Aortic smooth muscle cell (primary cell): Measurements from ENCODE around the gene VAMP2. TPM values are rescaled to one million over a fixed set of nuclear protein-coding genes. Genes with fewer than 3 reads are reported as not detected.

Source experiments
- total RNA-seq: library from RNA; depleted of rRNA; stranded (reverse); fragments of >200 nt; gene quantifications from 2 replicates; pipeline ENCODE4 v1.2.3, GENCODE V29; 2014

The VAMP2 gene, protein sequence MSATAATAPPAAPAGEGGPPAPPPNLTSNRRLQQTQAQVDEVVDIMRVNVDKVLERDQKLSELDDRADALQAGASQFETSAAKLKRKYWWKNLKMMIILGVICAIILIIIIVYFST
- total RNA-seq: 7.1 and 10.4 TPM in 2 replicates

DNA sequence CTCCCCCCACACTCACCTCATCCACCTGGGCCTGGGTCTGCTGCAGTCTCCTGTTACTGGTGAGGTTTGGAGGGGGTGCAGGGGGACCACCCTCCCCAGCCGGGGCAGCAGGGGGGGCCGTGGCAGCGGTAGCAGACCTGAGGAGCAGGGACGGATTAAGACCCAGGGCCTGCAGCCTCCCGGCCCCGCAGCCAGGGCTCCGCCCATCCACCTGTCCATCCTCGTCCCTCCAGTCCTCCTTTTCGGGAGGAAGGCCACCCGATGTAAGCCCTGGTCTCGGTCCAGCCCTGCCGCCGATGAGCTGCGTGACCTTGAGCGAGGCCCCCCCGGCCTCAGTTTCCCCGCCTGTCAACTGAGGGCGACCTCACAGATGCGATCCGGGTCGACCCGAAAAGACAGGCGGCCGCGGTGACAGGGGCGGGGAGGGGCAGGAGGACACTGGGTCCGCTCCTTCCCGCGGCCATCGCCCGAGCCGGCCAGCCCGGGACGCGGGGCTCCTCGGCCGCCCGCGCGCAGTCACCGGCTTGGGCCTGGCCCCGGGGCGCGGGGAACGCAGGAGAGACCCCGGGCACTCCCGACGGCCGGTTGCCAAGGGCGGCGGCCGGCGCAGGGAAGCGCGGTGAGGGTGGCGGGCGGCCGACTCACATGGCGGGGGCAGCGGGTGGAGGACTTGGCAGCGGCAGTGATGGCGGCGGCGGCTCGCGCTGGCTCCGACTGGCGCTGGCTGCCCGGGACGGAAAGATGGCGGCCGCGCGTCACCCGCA, at the start of gene VAMP2:
TSS of gene VAMP2 (minus strand) at position 716 of the 764 bp plus-strand sequence. CDS start at position 647, 69 bp downstream.

DNA sequence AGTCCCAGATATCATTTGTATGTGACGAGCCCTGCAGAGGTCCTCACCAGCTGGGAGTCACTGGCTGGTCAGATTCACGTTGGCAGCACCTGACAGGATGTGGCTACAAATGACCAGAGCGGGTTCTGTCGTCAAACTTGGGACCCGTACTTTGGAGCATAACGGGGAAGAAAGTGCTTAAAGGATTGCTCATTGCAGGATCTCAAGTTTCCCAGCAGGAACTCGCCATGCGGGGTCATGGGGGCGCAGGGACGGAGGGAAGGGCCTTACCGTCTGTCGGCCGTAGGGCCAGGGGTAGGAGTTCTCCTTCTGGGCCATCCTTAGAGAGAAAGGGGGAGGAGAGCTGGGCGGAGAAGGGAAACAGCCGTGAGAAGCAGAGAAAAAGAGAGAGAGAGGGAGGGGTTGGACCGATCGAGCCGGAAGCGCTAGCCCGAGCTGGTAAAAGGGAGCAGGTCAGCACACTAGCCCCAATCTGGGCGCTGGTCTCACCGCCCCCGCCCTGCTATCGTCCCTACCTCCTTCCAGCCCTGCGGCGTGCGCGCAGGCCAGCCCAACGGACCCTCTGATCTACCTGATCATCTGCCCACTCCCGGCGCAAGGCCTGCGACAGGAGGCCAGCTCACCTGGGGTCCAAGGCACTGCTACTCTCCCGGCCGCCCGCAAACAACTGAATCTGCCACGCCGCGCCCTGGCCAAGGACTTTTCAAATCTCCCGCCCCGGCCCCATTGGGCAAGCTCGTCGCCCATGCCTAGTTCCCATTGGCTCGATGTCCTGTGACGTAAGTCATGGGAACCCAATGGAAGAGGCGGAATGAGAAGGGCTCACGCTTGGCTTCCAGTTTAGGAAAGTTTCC, 47.4 kb upstream of the VAMP2 start, which contains the start of gene AURKB:
TSS of gene AURKB (minus strand) at position 669 of the 854 bp plus-strand sequence. CDS start at position 318, 351 bp downstream.

DNA sequence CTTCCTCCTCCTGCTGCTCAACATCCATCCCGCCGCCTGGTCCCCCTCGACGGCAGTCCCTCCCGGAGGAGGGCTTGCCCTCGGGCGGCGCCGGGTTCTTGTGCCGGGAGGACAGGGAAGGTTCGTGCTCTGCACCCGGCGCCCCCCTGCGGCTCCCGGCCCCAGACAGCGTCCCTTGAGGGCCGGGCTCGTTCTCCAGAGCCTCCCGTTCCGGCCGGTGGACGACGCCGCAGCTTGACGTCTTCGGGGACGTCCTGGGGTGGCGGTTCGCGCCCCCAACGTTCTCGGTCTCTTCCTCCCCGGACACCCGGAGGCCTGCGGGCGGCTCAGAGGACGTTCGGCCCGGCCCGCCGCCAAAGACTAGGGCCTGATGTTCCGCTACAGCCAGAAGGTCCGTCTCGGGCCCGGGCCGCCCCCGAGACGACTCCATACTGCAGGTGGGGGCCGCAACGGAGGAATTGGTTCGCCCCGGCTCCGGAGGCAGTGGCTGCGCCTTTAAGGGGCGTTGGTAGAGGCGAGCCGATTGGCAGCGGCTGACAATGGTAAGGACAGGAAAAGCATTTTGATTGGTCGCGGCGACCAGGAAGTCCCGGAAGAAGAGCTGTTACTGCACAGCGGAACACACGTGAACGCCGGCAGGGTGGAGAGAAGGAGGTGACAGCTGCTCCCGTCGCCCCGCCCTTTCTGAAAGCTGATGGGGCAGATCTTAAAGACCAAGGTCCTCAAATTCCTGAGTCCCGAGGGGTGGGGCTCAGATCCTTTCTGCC, 27.1 kb upstream of the VAMP2 start, which contains the start of gene BORCS6:
TSS of gene BORCS6 (minus strand) at position 470 of the 767 bp plus-strand sequence. CDS start at position 430, 40 bp downstream.

DNA sequence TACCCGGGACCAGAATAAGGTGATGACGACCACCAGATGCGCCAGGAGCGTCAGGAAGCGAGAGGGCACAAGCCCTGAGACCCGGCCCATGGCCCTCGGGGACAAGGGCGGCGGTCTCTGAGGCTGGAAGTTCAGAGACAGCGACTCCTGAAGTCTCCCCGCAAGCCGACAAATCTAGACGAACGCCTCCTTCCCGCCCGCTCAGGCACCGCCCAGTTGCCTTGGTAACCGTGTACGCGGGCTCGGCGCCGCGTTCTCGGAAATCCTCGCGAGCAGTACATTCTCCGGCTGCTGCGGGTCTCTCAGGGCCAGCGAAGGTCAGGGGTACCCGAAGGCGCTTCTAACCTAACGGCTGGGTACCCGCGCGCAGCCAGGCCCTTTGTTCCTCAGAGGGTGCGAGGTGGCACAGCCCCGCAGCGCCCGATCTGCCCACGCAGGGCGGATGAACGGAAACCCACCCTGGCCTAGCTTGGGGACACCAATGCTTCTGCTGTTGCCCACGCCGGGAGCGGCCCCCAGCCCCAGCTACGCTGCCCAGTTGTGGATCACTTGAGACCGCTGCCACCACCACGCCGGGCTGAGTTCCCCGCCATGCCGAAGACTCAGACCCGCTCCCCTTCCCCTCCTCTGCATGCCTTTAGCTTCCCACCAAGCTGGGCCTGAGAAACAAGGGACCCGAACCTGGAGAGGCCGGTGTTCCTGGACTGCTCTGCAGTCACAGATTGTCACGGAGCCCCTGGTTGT, 13.6 kb upstream of the VAMP2 start, which contains the start of gene TMEM107:
TSS of gene TMEM107 (minus strand) at position 184 of the 744 bp plus-strand sequence. CDS start at position 90, 94 bp downstream.

DNA sequence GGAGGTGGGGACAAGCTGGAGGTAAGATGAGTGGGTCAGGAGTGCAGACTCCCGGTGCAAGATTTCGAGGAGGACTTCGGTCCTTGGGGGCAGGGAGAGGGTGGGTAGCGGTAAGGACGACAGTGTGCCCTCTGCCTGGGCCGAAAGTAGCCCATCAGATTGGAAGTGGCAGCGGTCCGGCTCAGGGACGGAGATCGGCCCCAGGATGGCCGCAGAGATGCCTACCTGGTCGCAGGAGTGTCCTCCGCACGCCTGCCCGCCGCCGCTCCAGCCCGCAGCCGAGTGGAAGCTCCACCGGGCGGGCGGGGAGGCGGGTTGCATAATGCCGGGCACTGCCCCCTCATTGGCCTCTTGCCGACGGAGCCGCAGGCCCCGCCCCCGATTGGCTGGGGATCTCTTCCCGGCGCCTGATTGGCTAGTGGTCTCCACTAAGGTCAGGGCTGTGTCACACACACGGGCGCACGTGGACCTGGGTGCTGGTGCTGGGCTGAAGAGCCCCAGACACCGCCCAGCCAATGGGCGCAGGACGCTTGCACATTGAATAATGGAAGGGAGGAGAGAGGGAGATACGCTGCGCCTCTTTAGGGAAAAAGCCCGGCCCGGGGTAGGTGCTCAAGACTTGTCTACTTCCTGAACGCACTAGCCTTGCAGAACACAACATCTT, 10.5 kb downstream of the VAMP2 start, which contains the start of gene PER1:
TSS of gene PER1 (minus strand) at position 293 of the 664 bp plus-strand sequence. CDS start 1,698 bp downstream, outside the sequence.

DNA sequence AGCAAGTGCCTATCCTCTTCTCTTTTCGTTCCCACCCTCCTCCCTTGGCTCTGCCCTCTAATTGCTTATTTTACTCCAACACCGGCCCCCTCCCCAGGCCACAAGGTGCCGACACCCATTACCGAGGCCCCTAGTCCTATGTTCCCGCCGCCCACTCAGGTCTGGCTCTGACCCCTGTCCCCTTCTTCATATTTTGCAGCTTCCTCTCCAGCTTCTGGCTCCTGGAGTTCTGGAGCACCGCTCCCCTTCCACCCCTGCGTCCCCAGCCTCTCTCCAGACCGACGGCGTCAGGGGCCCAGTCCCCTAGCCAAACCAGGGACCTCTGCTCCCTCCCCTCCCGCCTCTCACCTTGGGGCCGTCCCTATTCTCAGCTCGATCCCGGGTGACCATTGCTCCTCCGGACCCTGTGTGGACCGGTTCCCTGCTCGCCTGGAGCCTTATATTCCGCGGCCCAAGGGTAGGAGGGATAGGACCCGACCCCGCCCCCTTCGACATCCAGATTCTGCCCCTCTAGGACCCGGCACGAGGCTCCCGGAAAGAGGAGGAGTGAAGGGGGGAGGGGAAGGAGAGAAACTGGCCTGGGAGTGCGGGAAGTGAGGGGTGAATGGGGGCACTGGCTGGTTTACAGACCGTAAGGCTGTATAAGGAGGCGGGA, 38.9 kb downstream of the VAMP2 start, which contains the start of gene HES7:
TSS of gene HES7 (minus strand) at position 412 of the 655 bp plus-strand sequence. CDS start at position 390, 22 bp downstream.

DNA sequence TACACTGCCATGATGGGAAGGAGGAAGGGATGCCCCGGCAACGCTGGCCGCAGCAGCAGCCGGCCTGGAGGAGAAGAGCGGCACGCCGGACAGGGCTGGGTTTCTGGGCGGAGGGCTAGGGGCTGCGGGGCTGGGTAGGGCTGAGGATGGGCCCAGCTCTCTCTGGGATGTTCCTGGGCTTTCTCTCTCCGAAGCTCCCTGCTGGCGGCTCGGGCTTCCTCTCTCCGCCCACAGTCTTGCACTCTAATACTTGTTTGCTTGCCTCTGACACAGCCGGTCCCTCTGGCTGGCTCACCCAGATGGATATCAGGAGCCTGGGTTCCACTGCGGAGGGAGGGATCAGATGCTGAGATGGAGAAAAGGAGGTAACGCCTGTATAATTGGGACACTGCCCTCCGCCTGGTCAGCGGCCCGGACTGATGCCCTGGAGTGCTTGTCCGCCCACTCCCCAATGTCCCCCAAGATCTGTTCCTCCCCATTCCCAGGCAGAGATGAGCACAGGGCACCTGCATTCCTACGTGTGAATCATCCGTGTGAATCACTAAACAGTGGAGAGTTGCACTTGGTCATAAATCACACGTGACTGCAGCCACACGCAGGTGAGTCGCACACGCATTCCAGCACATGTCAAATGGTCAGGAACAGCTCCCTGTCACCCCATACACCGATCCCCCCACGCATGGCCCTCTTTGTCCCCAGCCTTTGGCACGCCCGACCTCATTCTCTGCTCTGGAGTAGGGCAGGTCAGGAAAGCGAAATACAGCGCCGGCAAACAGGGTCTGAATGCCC, 44.6 kb downstream of the VAMP2 start, which contains the start of gene ALOXE3:
TSS of gene ALOXE3 (minus strand) at position 535 of the 789 bp plus-strand sequence. CDS start at position 11, 524 bp downstream.

Other genes with a start within 250 kb of the VAMP2 start
- gene RNF227, start 246.7 kb downstream of the VAMP2 start, total RNA-seq: 0.87 and 3.7 TPM in 2 replicates
- gene KCNAB3, start 233.1 kb downstream of the VAMP2 start, total RNA-seq: 0.13 and 0.25 TPM in 2 replicates
- 51.5 and 60.6 TPM in 2 replicates for gene TRAPPC1, start 231.0 kb downstream of the VAMP2 start, total RNA-seq
- 21.5 and 30.1 TPM in 2 replicates for gene CNTROB, start 230.7 kb downstream of the VAMP2 start, total RNA-seq
- gene GUCY2D, start 160.3 kb downstream of the VAMP2 start, total RNA-seq: not detected in 2 replicates
- gene ALOX15B, start 123.9 kb downstream of the VAMP2 start, total RNA-seq: not detected in 2 replicates
- gene ALOX12B, start 75.2 kb downstream of the VAMP2 start, total RNA-seq: not detected in 2 replicates
- gene ALOXE3, start 44.4 kb downstream of the VAMP2 start, total RNA-seq: not detected in 2 replicates
- gene HES7, start 38.8 kb downstream of the VAMP2 start, total RNA-seq: 0.12 TPM in 1 of 2 replicates, not detected in the other
- 9.4 and 10.9 TPM in 2 replicates for gene PER1, start 10.5 kb downstream of the VAMP2 start, total RNA-seq
- 27.4 and 35.0 TPM in 2 replicates for gene TMEM107, start 13.4 kb upstream of the VAMP2 start, total RNA-seq
- gene BORCS6, start 27.2 kb upstream of the VAMP2 start, total RNA-seq: 6.1 and 7.4 TPM in 2 replicates
- gene AURKB, start 47.6 kb upstream of the VAMP2 start, total RNA-seq: 9.6 and 18.8 TPM in 2 replicates
- 4.5 and 5.0 TPM in 2 replicates for gene CTC1, start 85.1 kb upstream of the VAMP2 start, total RNA-seq
- gene PFAS, start 86.3 kb upstream of the VAMP2 start, total RNA-seq: 10.3 and 14.8 TPM in 2 replicates
- 6.5 and 9.2 TPM in 2 replicates for gene RANGRF, start 125.7 kb upstream of the VAMP2 start, total RNA-seq
- 0.62 and 0.92 TPM in 2 replicates for gene SLC25A35, start 132.5 kb upstream of the VAMP2 start, total RNA-seq
- gene ARHGEF15, start 147.3 kb upstream of the VAMP2 start, total RNA-seq: 0.79 and 2.1 TPM in 2 replicates
- gene ODF4, start 176.9 kb upstream of the VAMP2 start, total RNA-seq: not detected in 2 replicates
- gene RPL26, start 220.2 kb upstream of the VAMP2 start, total RNA-seq: 3,211 and 3,528 TPM in 2 replicates
- gene RNF222, start 234.9 kb upstream of the VAMP2 start, total RNA-seq: not detected in 2 replicates